ENCODE data around the gene ROCK2. TPM values are rescaled to one million over a fixed set of nuclear protein-coding genes. Genes with fewer than 3 reads are reported as not detected.

ROCK2 gene
- total RNA-seq, 1 experiment from 2014 or later = 25.9 TPM

GRCh38 chr2:11312770-11313471 lies 31.5 kb downstream of the ROCK2 start:
- H3K4me3 Mint-ChIP-seq = no peak overlapping the region
- CTCF ChIA-PET = no interaction called here
- TF ChIP-seq PRDM15 (CRISPR knock-in tag; IDR thresholded peaks at IDR 0.05) = no peak
- no peak for TF ChIP-seq ZNF317 (CRISPR knock-in tag; IDR thresholded peaks at IDR 0.05; ENCODE audit: borderline replicate concordance, low read depth)
- TF ChIP-seq JAZF1 (CRISPR knock-in tag; IDR thresholded peaks at IDR 0.05) = no peak
- no peak for TF ChIP-seq NR2C2 (CRISPR knock-in tag; IDR thresholded peaks at IDR 0.05)
- TF ChIP-seq KAT7 (CRISPR knock-in tag; IDR thresholded peaks at IDR 0.05; ENCODE audit: borderline replicate concordance) = no peak
- TF ChIP-seq CREB1 (CRISPR knock-in tag; IDR thresholded peaks at IDR 0.05) = no peak
- TF ChIP-seq IRF2 (CRISPR knock-in tag; IDR thresholded peaks at IDR 0.05; ENCODE audit: borderline replicate concordance, low read depth) = no peak
- no peak for TF ChIP-seq NFATC4 (CRISPR knock-in tag; IDR thresholded peaks at IDR 0.05)
- TF ChIP-seq HMGA2 (CRISPR knock-in tag; IDR thresholded peaks at IDR 0.05) = no peak
- TF ChIP-seq ETV6 (CRISPR knock-in tag; IDR thresholded peaks at IDR 0.05) = no peak
- no peak for TF ChIP-seq ELF4 (CRISPR knock-in tag; IDR thresholded peaks at IDR 0.05; ENCODE audit: low read depth)
- TF ChIP-seq NFYB (CRISPR knock-in tag; conservative IDR thresholded peaks at IDR 0.05; ENCODE audit: low read depth) = no peak
- TF ChIP-seq ZNF512 (CRISPR knock-in tag; IDR thresholded peaks at IDR 0.05; ENCODE audit: borderline replicate concordance) = no peak
- no peak for DNase-seq (ENCODE audit: low spot score)
- no peaks in the 10 kb centered on the region for H3K9me3 Mint-ChIP-seq
- no peaks in the 10 kb centered on the region for H3K27me3 Mint-ChIP-seq (ENCODE audit: low read depth)
- no peak for ATAC-seq
- POLR2A ChIA-PET = no interaction called here
- H3K36me3 Mint-ChIP-seq = no peaks in the 10 kb centered on the region
- H3K27ac Mint-ChIP-seq = no peak overlapping the region
- peaks cover 19% of the 10 kb centered on the region for H3K4me1 Mint-ChIP-seq

- H3K27me3 Mint-ChIP-seq (ENCODE audit: low read depth) = no peaks in the 10 kb centered on the region
- DNase-seq (ENCODE audit: low spot score) = no peak
- CTCF ChIA-PET = no interaction called here
- no peak overlapping the region for H3K4me3 Mint-ChIP-seq
- POLR2A ChIA-PET = interaction anchor here (1.5 kb wide), 1 partner anchor 33 kb away, joined by 6 read pairs; the partner anchor contains the start of gene ROCK2
- H3K4me1 Mint-ChIP-seq = peaks cover 14% of the 10 kb centered on the region
- H3K9me3 Mint-ChIP-seq = no peaks in the 10 kb centered on the region
- H3K27ac Mint-ChIP-seq = no peak overlapping the region; the same call in 1 of the 2 replicates
- no peaks in the 10 kb centered on the region for H3K36me3 Mint-ChIP-seq
- TF ChIP-seq STAT6 (CRISPR knock-in tag; conservative IDR thresholded peaks at IDR 0.05; ENCODE audit: low read depth) (no peak), SMAD4 (CRISPR knock-in tag; IDR thresholded peaks at IDR 0.05) (no peak), E2F1 (CRISPR knock-in tag; IDR thresholded peaks at IDR 0.05) (no peak), TP53 (CRISPR knock-in tag; IDR thresholded peaks at IDR 0.05) (no peak), USF2 (CRISPR knock-in tag; IDR thresholded peaks at IDR 0.05) (no peak), ZNF232 (CRISPR knock-in tag; IDR thresholded peaks at IDR 0.05) (no peak)
- no peak for ATAC-seq
These were observed 32.9 kb downstream of the ROCK2 start for GRCh38 chr2:11311543-11311942.

Data from WTC11 (cell line).